ENCODE measurements around the gene ELMOD3. TPM values are rescaled to one million over a fixed set of nuclear protein-coding genes. Genes with fewer than 3 reads are reported as not detected.

Gene ELMOD3
- total and polyA plus RNA-seq, 2 of the 8 experiments (the other 6 are each of a cell fraction or from before 2014, with no cell fraction given): 8.5 to 10.2 TPM

GRCh38 chr2:85393836-85394235, 39.3 kb downstream of the ELMOD3 start:
- Histone ChIP-seq H3K14ac (ENCODE audit: insufficient read length) (no peak overlapping the region), H3K9ac (replicated peaks in 1 of 4; ENCODE audit: extremely low read depth in 1 of 4, low read depth in 3 of 4, low read length in 3 of 4) (no peak overlapping the region), H4K5ac (ENCODE audit: insufficient read length, low read depth, low read length) (no peak overlapping the region), H2BK20ac (ENCODE audit: low read length) (peak overlapping the region; percentile 56; the same call in 1 of the 2 replicates), H2BK5ac (ENCODE audit: low read depth, low read length) (no peak overlapping the region), H4K8ac (ENCODE audit: extremely low read depth, insufficient read depth, low read length) (no peak overlapping the region), H3K18ac (ENCODE audit: extremely low read depth, low read length) (no peak overlapping the region), H3K27me3 (replicated peaks in 1 of 4; ENCODE audit: control insufficient read depth in 3 of 4, extremely low read depth in 1 of 4, insufficient read depth in 3 of 4, low read length in 3 of 4) (no peaks in the 10 kb centered on the region), H3K36me3 (ENCODE audit: control insufficient read depth in 2 of 4, insufficient read depth in 4 of 4, low read length in 3 of 4) (peaks cover 0 to 3% (median 0%) of the 10 kb centered on the region in 4 experiments; a peak in 2 of 8 replicates), H3K4me1 (replicated peaks in 1 of 4; ENCODE audit: control insufficient read depth in 3 of 4, insufficient read depth in 4 of 4, low read length in 3 of 4) (peaks cover 0 to 6% (median 3%) of the 10 kb centered on the region in 4 experiments; a peak in 4 of 7 replicates), H2BK120ac (replicated peaks; ENCODE audit: low read depth, low read length) (no peak overlapping the region), H3K27ac (ENCODE audit: low read depth, low read length) (no peak overlapping the region), H2BK12ac (ENCODE audit: low read depth, low read length) (no peak overlapping the region), H3K4ac (replicated peaks; ENCODE audit: insufficient read length, low read depth, low read length) (no peak overlapping the region), H3K23ac (ENCODE audit: insufficient read length) (no peak overlapping the region), H4K20me1 (replicated peaks in 1 of 2; ENCODE audit: control insufficient read depth in 1 of 2, insufficient read depth in 2 of 2, low read length in 2 of 2) (no peaks in the 10 kb centered on the region), H2BK15ac (ENCODE audit: low read length) (no peak overlapping the region), H3K56ac (replicated peaks; ENCODE audit: insufficient read length, low read depth, low read length) (no peak overlapping the region), H3K4me3 (ENCODE audit: extremely low read depth in 1 of 4, insufficient read depth in 2 of 4, low read depth in 3 of 4, low read length in 4 of 4) (no peak overlapping the region), H2AK5ac (ENCODE audit: low read depth, low read length) (no peak overlapping the region), H3K79me1 (ENCODE audit: low read depth, low read length) (no peaks in the 10 kb centered on the region), H3K9me3 (ENCODE audit: insufficient read depth in 2 of 2, low read depth in 1 of 2, low read length in 1 of 2) (no peaks in the 10 kb centered on the region), H2AFZ (ENCODE audit: low read length) (no peak overlapping the region), H4K91ac (replicated peaks; ENCODE audit: insufficient read length, low read length) (no peak overlapping the region), H3K4me2 (ENCODE audit: insufficient read depth in 1 of 2, low read depth in 2 of 2, low read length in 2 of 2) (no peak overlapping the region), H3K23me2 (ENCODE audit: low read depth, low read length) (no peaks in the 10 kb centered on the region), H3K79me2 (ENCODE audit: control insufficient read depth in 1 of 2, insufficient read depth in 2 of 2, low read length in 2 of 2) (no peaks in the 10 kb centered on the region)
- no peak for FAIRE-seq
- POLR2A ChIA-PET (ENCODE audit: partially characterized antibody): interaction anchor here (0.9 to 25.0 kb wide), 5 partner anchors 8 to 167 kb away, joined by 3 to 396 read pairs (median 3); partner anchors contain the start of genes GGCX and MAT2A
- TF ChIP-seq TAF7 (optimal IDR thresholded peaks at IDR 0.05; ENCODE audit: borderline replicate concordance, low read depth, low read length) (no peak), KDM5A (IDR thresholded peaks at IDR 0.05; ENCODE audit: low read length) (no peak), HDAC6 (IDR thresholded peaks at IDR 0.05; ENCODE audit: low read depth, low read length) (no peak), SIRT6 (IDR thresholded peaks at IDR 0.05; ENCODE audit: low read length) (no peak), GTF2F1 (IDR thresholded peaks at IDR 0.05; ENCODE audit: borderline replicate concordance, low read depth, low read length) (no peak), RFX5 (IDR thresholded peaks at IDR 0.05; ENCODE audit: borderline replicate concordance, low read depth, low read length) (no peak), TEAD4 (IDR thresholded peaks at IDR 0.05; ENCODE audit: low read depth, low read length) (no peak), JUN (IDR thresholded peaks at IDR 0.05; ENCODE audit: low read depth, low read length) (no peak), E2F6 (IDR thresholded peaks at IDR 0.05) (no peak), ZNF274 (IDR thresholded peaks at IDR 0.05; ENCODE audit: borderline replicate concordance, extremely low read depth, low read length) (no peak), CTCF (IDR thresholded peaks at IDR 0.05; ENCODE audit: control extremely low read depth in 1 of 3, insufficient read depth in 1 of 3, low read depth in 1 of 3, low read length in 3 of 3) (no peak)
- CTCF ChIA-PET (ENCODE audit: partially characterized antibody): interaction anchor here (0.6 to 8.6 kb wide), 12 partner anchors 10 to 339 kb away, joined by 3 to 102 read pairs (median 4); partner anchors contain the start of genes GGCX and SH2D6
- 87% methylated on average over 4 of the region's 4 CpGs; no CpG with 5 or more reads in 1 of the 2 experiments for WGBS, 2 experiments (ENCODE audit: extremely low coverage in 1 of 2, insufficient coverage in 1 of 2, insufficient read length in 1 of 2, insufficient replicate concordance in 2 of 2, low coverage in 1 of 2, low lambda C conversion rate in 2 of 2, missing lambda C conversion rate in 1 of 2)
- no peak for DNase-seq (ENCODE audit: low read depth in 1 of 2, low spot score in 2 of 2)

Data from H1 (cell line).